HG02938 (cell line): ENCODE results near the gene AMPD3.

Experiments used
- ATAC-seq: cut with Tn5 transposase; IDR thresholded peaks from one replicate; pipeline ENCODE4 v1.9.1; 2021; ENCODE audit warnings: mild to moderate bottlenecking, moderate library complexity; ENCODE audit not compliant: unreplicated experiment

AMPD3 gene

GRCh38 chr11:10500757-10501684 lies 46.0 kb downstream of the AMPD3 start:
- ATAC-seq: no peak

GRCh38 chr11:10502065-10502680 lies 47.1 kb downstream of the AMPD3 start:
- no peak for ATAC-seq

- no peak for ATAC-seq
Measured at GRCh38 chr11:10502770-10503169, 47.7 kb downstream of the AMPD3 start.

GRCh38 chr11:10503221-10503620 lies 48.2 kb downstream of the AMPD3 start:
- ATAC-seq: no peak

- ATAC-seq: no peak
Measured at GRCh38 chr11:10503777-10504480, 48.9 kb downstream of the AMPD3 start.

GRCh38 chr11:10504490-10504889 lies 49.4 kb downstream of the AMPD3 start:
- ATAC-seq: no peak

GRCh38 chr11:10505278-10506007 lies 50.4 kb downstream of the AMPD3 start:
- no peak for ATAC-seq

- no peak for ATAC-seq
Measured at GRCh38 chr11:10506008-10506370, 50.9 kb downstream of the AMPD3 start.

GRCh38 chr11:10511181-10511621 lies 56.1 kb downstream of the AMPD3 start:
- no peak for ATAC-seq

- ATAC-seq: no peak
Measured at GRCh38 chr11:10514202-10514601, 59.1 kb downstream of the AMPD3 start.

- no peak for ATAC-seq
Measured at GRCh38 chr11:10514709-10515108, 59.6 kb downstream of the AMPD3 start.

- ATAC-seq: no peak
Measured at GRCh38 chr11:10515418-10515817, 60.4 kb downstream of the AMPD3 start.

GRCh38 chr11:10518123-10518522 lies 63.1 kb downstream of the AMPD3 start:
- no peak for ATAC-seq

- ATAC-seq: no peak
Measured at GRCh38 chr11:10518891-10519290, 63.8 kb downstream of the AMPD3 start.

- ATAC-seq: no peak
Measured at GRCh38 chr11:10519630-10520029, 64.6 kb downstream of the AMPD3 start.

GRCh38 chr11:10520562-10520961 lies 65.5 kb downstream of the AMPD3 start:
- no peak for ATAC-seq

GRCh38 chr11:10522276-10522675 lies 67.2 kb downstream of the AMPD3 start:
- ATAC-seq: no peak

GRCh38 chr11:10522921-10523320 lies 67.9 kb downstream of the AMPD3 start:
- ATAC-seq: no peak

- no peak for ATAC-seq
Measured at GRCh38 chr11:10524471-10524870, 69.4 kb downstream of the AMPD3 start.

- peak; percentile 73 for ATAC-seq
Measured at GRCh38 chr11:10526974-10527918, 72.2 kb downstream of the AMPD3 start.
